AML-193 (cell line): ENCODE results near the gene PDIA4.
"Not testable (repeated sequence)": the region's sequence is repeated elsewhere in the genome, so short reads cannot be mapped to it uniquely, and the experiment has no call there.

Source experiments
- DNase-seq, 2 experiments: peaks; one replicate each; lab custom pipeline; 2025; lab: John Stamatoyannopoulos, UW

Gene PDIA4

DNA sequence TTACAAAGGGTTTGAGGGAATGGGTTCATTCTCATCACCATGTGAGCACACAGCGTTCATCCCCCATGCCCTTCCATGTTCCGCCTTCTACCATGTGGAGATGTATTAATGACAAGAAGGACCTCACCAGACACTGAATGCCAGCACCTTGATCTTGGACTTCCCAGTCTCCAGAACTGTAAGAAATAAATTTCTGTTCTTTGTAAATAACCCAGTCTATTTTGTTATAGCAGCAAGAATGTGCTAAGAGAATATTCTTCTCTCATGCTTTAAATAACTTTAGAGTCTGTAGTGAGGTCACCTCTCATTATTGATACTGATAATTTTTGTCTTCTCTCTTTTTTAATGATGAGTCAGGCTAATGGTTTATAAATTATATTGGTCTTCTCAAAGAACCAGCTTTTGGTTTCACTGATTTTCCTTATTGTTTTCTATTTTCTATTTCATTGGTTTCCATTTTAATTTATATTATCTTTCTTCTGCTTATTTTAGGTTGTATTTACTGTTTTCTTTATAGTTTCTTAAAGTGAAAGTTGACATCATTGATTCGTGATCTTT is 3.1 kb upstream of the PDIA4 start:
- no peak for DNase-seq

DNA sequence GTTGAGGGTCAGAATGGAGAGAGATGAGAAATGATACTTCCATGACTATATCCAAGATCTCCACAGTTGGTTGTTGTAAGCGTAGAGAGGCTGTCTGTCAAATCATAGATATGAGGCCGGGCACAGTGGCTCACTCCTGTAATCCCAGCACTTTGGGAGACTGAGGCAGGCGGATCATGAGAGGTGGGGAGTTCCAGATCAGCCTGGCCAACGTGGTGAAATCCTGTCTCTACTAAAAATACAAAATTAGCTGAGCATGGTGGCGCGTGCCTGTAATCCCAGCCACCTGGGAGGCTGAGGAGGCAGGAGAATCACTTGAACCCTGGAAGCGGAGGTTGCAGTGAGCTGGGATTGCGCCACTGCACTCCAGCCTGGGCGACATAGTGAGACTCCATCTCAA is 2.1 kb upstream of the PDIA4 start:
- DNase-seq = not testable (repeated sequence)

DNA sequence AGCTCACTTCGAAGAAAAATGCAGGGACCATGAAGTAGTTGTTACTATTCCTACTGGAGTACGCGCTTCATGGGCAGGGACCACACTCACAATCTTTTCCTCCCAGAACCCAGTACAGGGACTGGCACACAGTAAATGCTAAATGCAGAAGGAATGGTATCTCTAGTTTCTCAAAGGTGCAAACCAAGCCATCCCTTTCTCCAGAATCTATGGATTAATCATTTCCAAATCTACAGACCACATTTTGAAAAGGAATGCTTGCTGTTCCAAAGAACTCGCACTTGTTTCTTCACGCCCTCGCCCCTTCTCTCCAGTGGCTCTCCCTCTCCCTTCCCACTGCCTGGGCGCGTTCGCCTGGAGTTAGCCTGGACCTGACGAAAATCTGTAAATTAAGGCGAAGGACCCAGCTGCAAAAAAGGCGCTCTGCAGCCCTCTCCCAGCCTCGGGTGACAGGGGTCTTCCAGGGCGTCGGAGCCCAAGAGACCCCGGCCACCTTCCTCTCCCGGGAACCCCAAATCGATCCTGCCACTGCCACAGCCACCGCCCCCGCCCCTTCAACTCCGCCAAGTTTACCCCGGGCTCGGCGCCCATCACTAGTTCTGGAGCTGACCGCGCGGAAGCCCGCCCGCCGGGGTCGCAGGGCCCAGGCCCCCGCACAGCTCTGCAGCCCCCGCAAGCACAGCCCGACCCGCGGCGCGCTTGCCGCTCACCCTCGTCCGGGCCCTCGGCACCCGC is 527 bp downstream of the PDIA4 start:
- DNase-seq = no peak

DNA sequence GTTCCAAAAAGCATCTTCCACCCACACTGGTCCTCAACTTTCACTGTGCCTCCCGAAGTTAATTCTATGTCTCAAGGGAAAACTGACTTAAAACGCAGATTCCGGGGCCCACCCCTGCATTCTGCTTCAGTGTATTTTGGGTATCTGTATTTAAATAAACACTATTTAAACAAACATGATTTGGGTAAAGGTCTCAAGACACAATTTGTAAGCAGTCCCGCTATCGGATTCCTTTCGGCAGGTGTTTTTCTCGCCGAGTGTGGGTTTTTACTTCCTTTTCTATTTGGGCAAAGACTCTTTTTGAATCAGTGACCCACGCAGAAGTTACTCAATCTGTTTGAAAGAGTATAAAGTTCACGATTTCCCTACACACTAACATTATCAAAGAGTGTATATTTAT is 1.2 kb downstream of the PDIA4 start:
- DNase-seq = no peak

DNA sequence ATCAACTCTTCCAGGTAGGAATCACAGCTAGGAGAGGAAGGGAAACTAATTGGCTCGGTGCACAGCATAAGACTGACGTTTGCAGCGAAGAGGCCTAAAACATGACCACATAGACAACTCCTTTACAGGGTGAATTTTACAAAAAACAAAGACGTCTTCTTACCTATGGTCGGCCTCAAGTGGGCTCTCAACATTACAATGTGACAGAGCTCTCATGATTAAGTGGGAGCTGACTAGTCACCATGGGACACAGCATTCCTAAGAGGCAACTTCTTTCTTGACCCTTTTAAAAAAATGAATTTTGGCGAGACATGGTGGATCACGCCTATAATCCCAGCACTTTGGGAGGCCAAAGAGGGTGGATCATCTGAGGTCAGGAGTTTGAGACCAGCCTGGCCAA is 4.6 kb downstream of the PDIA4 start:
- DNase-seq = no peak

DNA sequence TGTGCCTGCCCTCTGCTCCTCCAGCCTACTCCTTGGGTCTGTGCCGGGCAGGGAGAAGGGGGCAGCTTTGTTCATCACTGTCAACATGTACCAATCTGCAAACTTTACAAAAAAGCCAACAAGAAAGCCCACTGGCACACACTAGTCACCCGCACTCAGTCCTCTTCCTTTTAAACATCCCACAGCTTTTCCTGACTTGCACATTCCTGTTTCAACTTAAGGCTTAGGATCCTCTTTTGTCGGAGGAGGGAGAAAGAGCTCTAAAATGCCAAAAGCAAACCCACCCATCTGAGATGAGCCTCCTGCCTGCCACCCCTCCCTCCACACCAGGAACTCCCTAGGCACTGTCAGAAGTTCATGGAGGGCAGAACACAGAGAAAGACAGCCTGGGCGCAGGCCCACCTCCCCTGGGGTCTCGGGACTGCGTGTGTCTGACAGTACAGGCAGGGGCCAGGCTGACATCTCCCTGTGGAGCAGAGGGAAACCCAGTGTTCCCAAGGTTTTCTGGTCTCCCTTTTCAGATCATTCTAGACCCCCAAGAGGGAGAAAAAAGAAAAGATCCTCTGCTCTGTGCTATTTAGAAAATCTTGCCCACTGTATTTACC is 5.4 kb downstream of the PDIA4 start:
- no peak for DNase-seq

DNA sequence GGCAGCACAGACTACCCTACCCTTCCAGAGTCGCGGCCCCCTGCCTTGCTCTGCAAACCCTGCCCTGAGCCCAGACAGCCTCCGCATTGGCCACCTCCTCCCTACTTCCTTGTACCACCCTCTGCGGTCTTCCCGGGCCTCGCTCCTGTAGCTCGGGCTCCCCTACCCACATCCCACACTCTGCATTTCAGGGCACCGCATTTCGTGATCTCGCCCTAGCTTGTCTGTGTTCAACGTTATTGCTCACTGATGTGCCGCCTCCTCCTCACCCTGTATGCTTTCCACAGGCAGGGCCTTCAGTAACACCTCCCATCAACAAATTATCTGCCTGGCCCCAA is 6.6 kb downstream of the PDIA4 start:
- no peak for DNase-seq

- DNase-seq = no peak
Measured at GRCh38 chr7:149020483-149020882, 7.8 kb downstream of the PDIA4 start.

GRCh38 chr7:149016876-149017275 is 11.4 kb downstream of the PDIA4 start:
- DNase-seq = no peak

- DNase-seq = no peak
Measured at GRCh38 chr7:149014309-149014708, 14.0 kb downstream of the PDIA4 start.

GRCh38 chr7:149013876-149014275 is 14.4 kb downstream of the PDIA4 start:
- DNase-seq = no peak

GRCh38 chr7:149012730-149013129 is 15.6 kb downstream of the PDIA4 start:
- not testable (repeated sequence) for DNase-seq

- DNase-seq = no peak
Measured at GRCh38 chr7:149011491-149011890, 16.8 kb downstream of the PDIA4 start.

DNA sequence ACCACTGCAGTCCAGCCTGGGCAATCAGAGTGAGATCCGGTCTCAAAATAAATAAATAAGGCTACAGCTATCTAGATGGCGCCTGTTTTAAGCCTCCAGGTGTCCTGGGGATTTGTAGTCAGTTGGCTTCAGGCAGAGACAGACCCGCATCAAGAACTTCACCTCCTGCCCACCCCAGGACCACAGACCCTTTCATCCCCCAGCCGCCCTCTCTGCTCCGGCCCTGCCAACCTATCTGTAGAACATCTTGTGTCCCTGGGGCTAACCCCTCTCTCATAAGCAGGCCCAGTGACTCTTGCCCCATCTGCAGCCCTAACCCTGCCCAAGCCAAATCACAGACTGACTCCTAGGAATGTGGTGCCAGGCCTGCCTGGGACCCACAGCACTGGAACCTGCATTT is 17.9 kb downstream of the PDIA4 start:
- DNase-seq = no peak

DNA sequence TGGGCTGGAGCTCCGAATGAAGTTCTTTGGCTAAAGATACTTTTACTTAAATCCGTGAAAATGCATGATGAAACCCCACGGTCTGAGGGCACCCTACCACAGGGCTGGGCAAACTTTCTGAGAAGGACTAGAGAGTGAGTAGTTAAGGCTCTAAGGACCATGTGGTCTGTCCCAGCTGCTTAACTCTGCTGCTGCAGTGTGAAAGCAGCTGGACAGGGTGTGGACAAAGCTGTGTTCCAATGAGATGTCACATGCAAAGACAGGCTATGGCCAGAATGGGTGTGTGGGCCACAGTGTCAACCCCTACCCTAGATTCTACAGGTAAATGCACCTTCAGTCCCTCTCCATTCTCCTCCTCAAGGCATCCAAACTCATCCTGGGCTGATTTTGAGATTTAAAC is 18.8 kb downstream of the PDIA4 start:
- no peak for DNase-seq

- DNase-seq = no peak
Measured at GRCh38 chr7:149007611-149008010, 20.7 kb downstream of the PDIA4 start.

DNA sequence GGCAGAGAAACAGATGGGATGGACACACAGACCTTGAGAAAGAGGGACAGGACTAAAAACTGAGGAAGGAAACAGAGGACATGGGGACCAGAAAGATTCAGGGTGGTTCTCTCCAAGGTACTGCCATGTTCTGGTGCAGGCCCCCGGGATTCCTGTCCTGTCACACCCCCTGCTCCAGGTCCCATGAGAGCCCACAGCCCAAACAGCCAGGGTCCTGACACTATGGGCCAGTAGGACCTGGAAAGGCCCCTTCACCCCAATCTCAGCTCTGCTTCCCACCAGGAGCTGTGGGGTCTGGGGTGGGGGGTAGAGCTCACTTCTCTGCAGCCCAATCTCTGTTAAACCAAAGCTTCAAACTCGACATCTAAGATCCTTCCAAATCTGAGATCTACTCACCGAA is 21.2 kb downstream of the PDIA4 start:
- no peak for DNase-seq

GRCh38 chr7:149006345-149006725 is 22.0 kb downstream of the PDIA4 start:
- DNase-seq = no peak

DNA sequence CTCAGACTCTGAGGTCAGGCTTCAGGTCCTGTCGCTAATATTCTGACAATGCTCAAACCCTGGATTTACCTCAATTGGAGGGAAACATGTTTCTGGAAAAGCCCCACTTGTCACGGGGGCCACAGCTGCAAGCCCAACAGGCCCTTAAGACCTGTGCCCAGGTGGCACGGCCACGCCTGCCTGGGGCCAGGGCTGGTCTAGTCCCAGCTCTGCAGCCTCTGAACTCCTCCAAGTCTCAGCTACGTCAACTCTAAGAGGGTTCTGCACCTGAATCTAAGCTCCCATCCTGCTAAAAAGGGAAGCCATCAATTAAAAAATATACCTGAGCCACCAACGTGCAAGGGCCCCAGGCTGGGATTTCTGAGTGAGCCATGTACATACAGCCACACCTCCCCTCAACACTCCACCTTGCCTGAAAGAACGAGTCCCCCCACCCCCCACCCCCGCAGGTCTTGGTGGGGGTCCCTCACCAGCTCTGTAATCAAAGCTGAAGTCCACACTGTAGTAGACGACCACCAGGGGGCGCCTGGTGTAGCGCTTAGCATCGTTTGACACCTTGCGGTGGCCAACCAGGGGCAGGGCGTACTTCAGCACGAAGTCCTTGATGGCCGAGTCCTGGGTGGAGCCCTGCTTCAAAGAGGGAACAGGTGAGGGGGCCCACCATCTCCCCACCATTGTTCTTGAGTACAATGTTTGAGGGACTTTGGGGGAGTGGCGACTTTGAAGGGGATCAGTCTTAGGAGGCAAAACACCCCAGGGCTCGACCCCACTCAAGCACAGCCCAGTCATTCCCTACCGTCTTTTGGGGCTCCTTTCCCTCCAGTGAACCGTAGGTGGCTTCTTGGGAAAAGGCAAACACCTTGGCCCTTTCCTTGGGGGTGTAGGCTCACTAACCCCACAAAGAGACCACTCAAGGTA is 22.6 kb downstream of the PDIA4 start:
- DNase-seq = peak; percentile 33 to 36

- DNase-seq = no peak
Measured at GRCh38 chr7:149004405-149005370, 23.6 kb downstream of the PDIA4 start.

- no peak for DNase-seq
Measured at GRCh38 chr7:149003560-149004305, 24.6 kb downstream of the PDIA4 start.
